ENCODE data around the gene SESN1.

Gene SESN1

DNA sequence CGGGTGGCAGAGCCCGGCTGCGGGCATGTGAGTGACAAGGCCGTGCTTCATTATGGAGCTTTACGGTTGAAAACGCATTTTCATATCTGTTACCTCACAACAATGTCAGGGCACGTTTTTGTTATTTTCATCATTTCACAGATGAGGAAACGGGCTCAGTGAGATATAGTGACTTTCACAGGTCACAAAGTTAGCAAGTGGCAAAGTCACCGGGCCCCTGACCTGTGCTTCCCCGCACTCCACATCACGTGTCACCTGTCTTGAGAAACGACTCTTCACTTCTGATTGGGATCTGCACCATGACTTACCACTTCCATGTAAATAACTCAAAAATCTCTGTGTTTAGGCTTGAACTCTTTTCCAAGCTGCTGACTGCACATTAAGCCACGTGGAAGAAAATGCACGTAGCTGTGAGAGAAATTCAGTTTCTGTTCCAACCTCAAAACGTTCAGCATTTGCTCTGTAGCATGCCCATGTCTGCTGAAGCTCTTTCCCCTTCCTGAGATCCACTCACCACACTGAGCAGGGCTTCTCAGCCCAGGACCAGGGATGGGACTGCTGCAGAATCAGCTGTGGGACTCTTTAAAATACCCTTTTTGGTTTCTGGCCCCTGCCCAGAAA lies 139.2 kb downstream of the SESN1 start:
- no peak for DNase-seq

DNA sequence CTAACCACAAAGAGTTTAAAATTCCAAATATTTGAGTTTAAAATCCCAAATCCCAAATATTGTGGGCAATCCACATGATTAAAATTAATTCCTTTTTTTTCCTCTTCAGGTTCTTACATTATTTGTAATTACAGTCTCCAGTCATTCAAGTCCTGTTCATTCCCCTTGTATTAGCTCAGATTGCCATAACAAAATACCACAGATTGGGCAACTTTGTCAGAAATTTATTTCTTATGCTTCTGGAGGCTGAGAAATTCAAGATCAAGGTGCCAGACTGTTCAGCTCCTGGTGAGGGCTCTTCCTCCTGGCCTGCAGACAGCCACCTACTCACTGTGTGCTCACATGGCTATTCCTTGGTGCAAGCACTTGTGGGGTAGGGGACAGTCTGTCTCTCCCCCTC lies 141.0 kb downstream of the SESN1 start:
- no peak for DNase-seq

GRCh38 chr6:108952776-108953486 lies 141.7 kb downstream of the SESN1 start:
- DNase-seq = no peak

DNA sequence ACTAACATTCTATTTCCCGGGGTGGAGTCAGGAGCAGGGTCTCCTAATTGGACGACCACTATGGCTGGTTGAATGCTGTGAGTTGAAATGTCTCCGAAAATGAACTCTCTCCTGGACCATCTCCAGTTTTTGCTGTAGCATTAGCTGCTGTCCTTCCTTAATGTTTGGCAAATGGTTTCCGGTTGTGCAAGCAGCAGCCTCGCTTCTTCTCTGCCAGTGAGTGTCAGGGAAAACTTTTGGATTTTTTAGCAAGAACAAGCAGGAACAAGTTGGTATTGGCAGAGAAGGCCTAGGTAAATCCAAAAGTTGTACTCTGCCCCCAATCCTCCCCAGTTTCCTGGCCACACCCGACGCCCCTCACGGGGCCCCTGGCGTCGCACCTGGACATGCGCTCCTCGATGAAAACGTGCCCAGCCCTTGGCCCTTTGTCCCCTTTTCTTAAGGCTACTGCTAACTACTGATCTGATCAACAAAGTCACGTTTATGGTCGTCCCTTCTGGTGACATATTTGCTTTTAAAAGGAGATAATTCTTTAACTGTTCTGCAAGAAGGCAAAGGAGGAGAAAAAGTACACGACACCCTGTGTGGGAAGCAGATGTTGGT lies 143.2 kb downstream of the SESN1 start:
- DNase-seq = no peak

DNA sequence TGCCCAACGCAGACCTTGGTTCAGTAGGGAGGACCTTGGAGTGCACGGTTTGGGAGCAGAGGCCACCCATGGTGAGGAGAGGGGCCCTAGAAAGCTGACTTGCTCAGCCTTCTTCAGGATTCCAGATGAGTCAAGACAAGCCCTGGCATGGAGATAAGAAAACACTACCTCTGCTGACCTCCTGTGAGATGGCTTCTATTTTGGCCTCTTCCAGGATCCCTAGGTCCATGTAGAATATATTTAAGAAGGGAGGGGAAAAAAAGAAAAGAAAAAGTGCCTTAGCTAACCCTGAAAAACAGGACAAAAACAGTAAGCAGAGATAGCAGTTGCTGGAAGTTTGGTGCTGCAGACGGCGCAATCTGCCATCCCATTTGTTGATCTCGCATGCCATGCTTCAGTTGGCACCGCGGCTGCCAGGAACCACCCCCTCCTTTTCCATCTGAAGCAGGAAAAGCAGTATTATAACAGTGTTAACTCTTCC lies 146.4 kb downstream of the SESN1 start:
- DNase-seq = no peak

DNA sequence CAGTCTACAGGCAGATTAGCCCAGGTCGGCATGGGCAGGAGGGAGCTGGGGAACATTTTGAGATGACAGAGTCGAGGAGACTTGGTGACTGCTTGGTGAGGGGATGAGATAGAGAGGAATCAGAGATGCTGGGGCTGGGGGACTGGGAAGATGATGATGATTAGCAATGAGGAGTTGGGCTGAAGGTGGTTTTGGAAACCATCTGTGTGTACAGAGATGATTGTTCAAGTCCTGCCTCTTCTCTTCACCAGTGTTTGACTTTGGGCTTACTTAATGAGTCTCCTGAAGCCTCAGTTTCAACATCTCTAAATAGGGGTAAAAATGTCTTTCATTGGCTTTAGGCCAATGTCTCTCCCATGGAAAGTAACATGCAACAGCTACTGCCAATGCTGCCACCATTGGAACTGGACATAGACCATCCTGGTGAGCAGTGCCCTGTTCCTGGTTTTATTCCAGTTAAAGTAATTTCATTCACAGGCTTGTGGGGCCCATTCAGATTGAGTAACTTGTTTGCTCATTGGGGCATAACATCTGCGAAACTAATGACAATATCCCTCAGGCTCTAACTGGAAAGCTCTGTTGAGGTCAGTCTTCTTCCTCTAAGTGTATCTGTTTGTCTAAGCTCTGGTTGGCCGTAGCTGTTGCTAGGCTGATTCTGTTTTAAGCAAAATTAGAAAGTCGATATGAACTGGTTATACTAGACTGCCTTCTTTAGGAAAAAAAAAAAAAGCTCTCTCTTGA lies 147.4 kb downstream of the SESN1 start:
- DNase-seq = no peak

- DNase-seq = no peak
Observed at GRCh38 chr6:108946695-108947094, 148.0 kb downstream of the SESN1 start.

GRCh38 chr6:108945681-108946159 lies 148.9 kb downstream of the SESN1 start:
- no peak for DNase-seq

GRCh38 chr6:108944707-108945680 lies 149.7 kb downstream of the SESN1 start:
- no peak for DNase-seq

DNA sequence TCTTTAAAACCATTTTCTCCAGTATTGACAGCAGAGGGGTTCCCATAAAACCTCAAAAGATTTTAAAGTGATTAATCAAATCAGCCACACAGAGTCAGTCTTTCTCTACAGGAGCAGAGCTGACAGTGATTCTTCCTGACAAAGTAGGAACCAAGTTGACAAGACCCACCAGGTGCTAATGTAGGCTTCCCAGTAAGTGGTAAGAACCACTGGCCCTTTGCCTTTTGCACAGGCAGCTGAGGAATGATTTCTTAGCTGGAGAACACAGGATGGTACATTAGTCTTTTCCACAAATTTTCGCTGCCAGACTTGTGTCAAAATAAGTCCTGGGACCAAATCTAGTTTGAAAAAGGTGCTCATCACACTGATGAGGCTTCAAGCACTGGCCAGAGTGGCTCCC lies 150.6 kb downstream of the SESN1 start:
- no peak for DNase-seq

DNA sequence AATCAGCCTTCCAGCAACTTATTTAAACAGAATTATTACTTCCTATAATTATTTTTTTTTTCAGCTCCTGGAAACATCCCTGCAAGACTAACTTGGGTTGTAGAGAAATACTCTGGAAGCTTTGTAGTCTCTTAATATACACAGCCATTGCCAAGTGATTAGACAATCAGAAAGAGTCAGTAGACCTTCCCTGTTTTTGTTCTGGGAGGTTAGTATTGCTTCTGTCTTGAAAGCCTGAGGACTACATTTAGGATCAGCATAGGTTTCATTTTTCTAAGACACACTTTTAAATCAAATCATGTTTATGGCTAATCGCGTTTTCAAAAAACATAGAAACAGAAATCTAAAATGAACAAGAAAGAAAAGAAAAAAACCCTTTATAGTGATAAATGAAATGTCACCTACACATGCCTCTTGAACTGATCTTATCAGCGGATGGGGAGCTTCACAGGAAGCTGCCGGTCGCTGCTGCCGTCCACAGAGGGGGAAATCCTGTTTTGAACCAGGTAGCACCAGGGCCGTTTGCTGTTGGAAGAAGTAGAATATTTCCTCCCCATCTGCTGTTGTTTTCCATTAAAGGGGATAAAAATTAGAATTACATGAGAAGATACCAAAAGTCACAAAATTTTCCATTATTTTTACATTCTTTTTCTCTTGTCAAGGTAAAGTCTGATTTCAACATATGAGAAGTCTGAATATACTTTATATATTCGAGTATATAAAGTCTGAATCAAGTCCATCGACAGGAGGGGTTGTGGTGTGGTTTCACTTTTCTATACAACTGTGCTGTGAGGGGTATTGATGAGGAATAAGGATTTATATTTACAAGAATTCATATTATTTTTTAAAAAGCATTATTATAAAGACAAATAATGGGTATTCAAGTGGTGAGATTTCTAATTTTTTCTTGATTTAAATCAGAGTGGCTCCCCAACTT lies 151.8 kb downstream of the SESN1 start:
- DNase-seq = no peak

DNA sequence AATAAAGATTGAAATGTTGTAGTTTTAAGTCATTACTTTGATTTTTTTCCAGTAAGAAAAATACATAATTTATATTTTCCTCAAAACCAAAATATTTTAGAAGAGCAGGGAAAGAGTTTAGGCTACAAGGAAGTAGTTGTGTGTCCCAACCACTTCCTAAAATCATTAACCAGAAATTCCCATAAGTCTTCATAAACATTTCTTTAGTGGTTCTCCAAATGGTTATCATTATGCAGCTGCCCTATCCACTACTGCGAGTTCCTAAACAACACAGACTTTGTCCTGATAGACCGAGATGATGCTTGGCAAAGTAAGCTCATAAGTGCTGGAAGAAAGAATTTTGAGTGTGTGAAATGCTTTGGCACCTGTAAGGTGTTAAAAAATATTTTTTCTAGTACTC lies 152.8 kb downstream of the SESN1 start:
- DNase-seq = no peak

DNA sequence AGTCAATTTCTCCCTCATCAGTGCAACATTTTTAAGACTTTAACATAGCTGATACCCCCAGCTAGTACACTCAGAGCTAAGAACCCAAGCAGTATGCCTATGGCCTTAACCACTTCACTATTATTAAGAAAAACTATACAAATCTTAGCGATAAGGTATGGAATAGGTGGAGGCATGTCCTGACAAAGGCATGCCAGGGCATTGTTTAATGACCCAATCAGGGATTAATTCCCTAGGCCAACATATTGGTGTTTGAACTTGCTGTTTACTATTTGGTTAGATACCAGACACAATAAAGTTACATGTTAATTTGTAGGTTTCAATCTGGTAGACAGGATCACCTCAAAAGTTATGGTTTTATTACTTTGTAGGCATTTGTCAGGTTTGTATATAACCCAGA lies 153.4 kb downstream of the SESN1 start:
- DNase-seq = no peak

- DNase-seq = no peak
Observed at GRCh38 chr6:108940741-108941140, 153.9 kb downstream of the SESN1 start.

DNA sequence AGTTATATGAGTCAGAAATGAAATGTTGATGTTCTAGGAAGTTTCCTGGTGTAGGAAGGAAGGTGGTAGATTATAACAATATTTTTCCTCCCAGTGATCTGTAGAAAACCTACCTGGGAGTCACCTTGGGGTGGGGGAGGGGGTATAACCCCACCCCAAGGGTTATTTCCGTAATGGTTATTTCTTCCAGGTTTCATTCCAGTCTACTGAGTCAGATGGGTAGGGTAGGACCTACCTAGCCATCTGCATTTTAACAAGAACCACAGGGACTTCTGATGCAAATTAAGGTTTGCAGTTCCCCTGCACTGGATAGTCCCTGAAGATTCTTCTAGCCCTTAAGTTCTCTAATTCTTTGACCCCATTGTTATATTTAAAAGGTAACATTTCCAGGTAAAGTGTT lies 157.5 kb downstream of the SESN1 start:
- DNase-seq = no peak

Data from COR-L47 (cell line).